ENCODE results near the gene LRRC7.

The LRRC7 gene

GRCh38 chr1:69673321-69673720 lies 105.6 kb downstream of the LRRC7 start:
- Mint-ChIP-seq H3K4me1 (no peaks in the 10 kb centered on the region), H3K4me3 (no peak overlapping the region), H3K27ac (ENCODE audit: low read depth) (no peak overlapping the region), H3K27me3 (no peaks in the 10 kb centered on the region), H3K9me3 (peaks cover 10% of the 10 kb centered on the region), H3K36me3 (ENCODE audit: insufficient read depth) (peaks cover 2% of the 10 kb centered on the region)
- ATAC-seq (replicated peaks; ENCODE audit: extremely low read depth, poor library complexity, severe bottlenecking) (no peak), DNase-seq (ENCODE audit: low spot score in 2 of 2) (no peak)

- ATAC-seq (replicated peaks; ENCODE audit: extremely low read depth, poor library complexity, severe bottlenecking), result no peak
- Mint-ChIP-seq H3K4me1 (no peaks in the 10 kb centered on the region), H3K4me3 (no peak overlapping the region), H3K9me3 (peaks cover 17% of the 10 kb centered on the region), H3K27me3 (no peaks in the 10 kb centered on the region), H3K36me3 (ENCODE audit: insufficient read depth) (no peaks in the 10 kb centered on the region), H3K27ac (ENCODE audit: low read depth) (no peak overlapping the region)
- DNase-seq (ENCODE audit: low spot score in 2 of 2), result no peak
Observed at GRCh38 chr1:69679965-69680364, 112.2 kb downstream of the LRRC7 start.

- Mint-ChIP-seq H3K27ac (ENCODE audit: low read depth) (no peak overlapping the region), H3K4me1 (no peaks in the 10 kb centered on the region), H3K36me3 (ENCODE audit: insufficient read depth) (no peaks in the 10 kb centered on the region), H3K27me3 (no peaks in the 10 kb centered on the region), H3K4me3 (no peak overlapping the region), H3K9me3 (peaks cover 18% of the 10 kb centered on the region)
- ATAC-seq (replicated peaks; ENCODE audit: extremely low read depth, poor library complexity, severe bottlenecking), result no peak
- DNase-seq (ENCODE audit: low spot score in 2 of 2), result no peak
Observed at GRCh38 chr1:69686367-69686984, 118.8 kb downstream of the LRRC7 start.

GRCh38 chr1:69688193-69688592 lies 120.5 kb downstream of the LRRC7 start:
- DNase-seq (ENCODE audit: low spot score in 2 of 2) (no peak), ATAC-seq (replicated peaks; ENCODE audit: extremely low read depth, poor library complexity, severe bottlenecking) (no peak)
- no peaks in the 10 kb centered on the region for H3K36me3 Mint-ChIP-seq (ENCODE audit: insufficient read depth)
- H3K9me3 Mint-ChIP-seq, result peaks cover 14% of the 10 kb centered on the region
- no peak overlapping the region for H3K27ac Mint-ChIP-seq (ENCODE audit: low read depth)
- no peaks in the 10 kb centered on the region for H3K27me3 Mint-ChIP-seq
- H3K4me3 Mint-ChIP-seq, result no peak overlapping the region
- H3K4me1 Mint-ChIP-seq, result no peaks in the 10 kb centered on the region

GRCh38 chr1:69691179-69691578 lies 123.5 kb downstream of the LRRC7 start:
- H3K9me3 Mint-ChIP-seq, result peaks cover 21% of the 10 kb centered on the region
- H3K27me3 Mint-ChIP-seq, result no peaks in the 10 kb centered on the region
- no peaks in the 10 kb centered on the region for H3K4me1 Mint-ChIP-seq
- ATAC-seq (replicated peaks; ENCODE audit: extremely low read depth, poor library complexity, severe bottlenecking), result no peak
- H3K36me3 Mint-ChIP-seq (ENCODE audit: insufficient read depth), result no peaks in the 10 kb centered on the region
- DNase-seq (ENCODE audit: low spot score in 2 of 2), result no peak
- no peak overlapping the region for H3K27ac Mint-ChIP-seq (ENCODE audit: low read depth)
- H3K4me3 Mint-ChIP-seq, result no peak overlapping the region

- Mint-ChIP-seq H3K4me1 (no peaks in the 10 kb centered on the region), H3K36me3 (ENCODE audit: insufficient read depth) (no peaks in the 10 kb centered on the region), H3K27me3 (no peaks in the 10 kb centered on the region), H3K4me3 (no peak overlapping the region), H3K27ac (ENCODE audit: low read depth) (no peak overlapping the region), H3K9me3 (peaks cover 31% of the 10 kb centered on the region)
- ATAC-seq (replicated peaks; ENCODE audit: extremely low read depth, poor library complexity, severe bottlenecking) (no peak), DNase-seq (ENCODE audit: low spot score in 2 of 2) (no peak)
Observed at GRCh38 chr1:69693921-69694675, 126.4 kb downstream of the LRRC7 start.

- Mint-ChIP-seq H3K4me3 (no peak overlapping the region), H3K36me3 (ENCODE audit: insufficient read depth) (no peaks in the 10 kb centered on the region), H3K4me1 (no peaks in the 10 kb centered on the region), H3K9me3 (peaks cover 25% of the 10 kb centered on the region), H3K27me3 (no peaks in the 10 kb centered on the region), H3K27ac (ENCODE audit: low read depth) (no peak overlapping the region)
- DNase-seq (ENCODE audit: low spot score in 2 of 2) (no peak), ATAC-seq (replicated peaks; ENCODE audit: extremely low read depth, poor library complexity, severe bottlenecking) (no peak)
Observed at GRCh38 chr1:69697340-69697739, 129.6 kb downstream of the LRRC7 start.

GRCh38 chr1:69700770-69701169 lies 133.0 kb downstream of the LRRC7 start:
- ATAC-seq (replicated peaks; ENCODE audit: extremely low read depth, poor library complexity, severe bottlenecking) (no peak), DNase-seq (ENCODE audit: low spot score in 2 of 2) (no peak)
- Mint-ChIP-seq H3K27me3 (no peaks in the 10 kb centered on the region), H3K4me1 (no peaks in the 10 kb centered on the region), H3K27ac (ENCODE audit: low read depth) (no peak overlapping the region), H3K9me3 (peaks cover 11% of the 10 kb centered on the region), H3K36me3 (ENCODE audit: insufficient read depth) (no peaks in the 10 kb centered on the region), H3K4me3 (no peak overlapping the region)

- no peak for DNase-seq (ENCODE audit: low spot score in 2 of 2)
- Mint-ChIP-seq H3K27ac (ENCODE audit: low read depth) (no peak overlapping the region), H3K27me3 (no peaks in the 10 kb centered on the region), H3K36me3 (ENCODE audit: insufficient read depth) (peaks cover 2% of the 10 kb centered on the region), H3K4me3 (no peak overlapping the region), H3K4me1 (no peaks in the 10 kb centered on the region), H3K9me3 (peaks cover 11% of the 10 kb centered on the region)
- no peak for ATAC-seq (replicated peaks; ENCODE audit: extremely low read depth, poor library complexity, severe bottlenecking)
Observed at GRCh38 chr1:69702085-69702484, 134.4 kb downstream of the LRRC7 start.

- peaks cover 2% of the 10 kb centered on the region for H3K36me3 Mint-ChIP-seq (ENCODE audit: insufficient read depth)
- no peaks in the 10 kb centered on the region for H3K27me3 Mint-ChIP-seq
- ATAC-seq (replicated peaks; ENCODE audit: extremely low read depth, poor library complexity, severe bottlenecking) (no peak), DNase-seq (ENCODE audit: low spot score in 2 of 2) (no peak)
- H3K27ac Mint-ChIP-seq (ENCODE audit: low read depth), result no peak overlapping the region
- H3K4me1 Mint-ChIP-seq, result no peaks in the 10 kb centered on the region
- no peak overlapping the region for H3K4me3 Mint-ChIP-seq
- H3K9me3 Mint-ChIP-seq, result peaks cover 6% of the 10 kb centered on the region
Observed at GRCh38 chr1:69706473-69706872, 138.8 kb downstream of the LRRC7 start.

- Mint-ChIP-seq H3K27ac (ENCODE audit: low read depth) (no peak overlapping the region), H3K9me3 (peaks cover 6% of the 10 kb centered on the region), H3K4me1 (no peaks in the 10 kb centered on the region), H3K36me3 (ENCODE audit: insufficient read depth) (peaks cover 2% of the 10 kb centered on the region), H3K27me3 (no peaks in the 10 kb centered on the region), H3K4me3 (no peak overlapping the region)
- no peak for ATAC-seq (replicated peaks; ENCODE audit: extremely low read depth, poor library complexity, severe bottlenecking)
- no peak for DNase-seq (ENCODE audit: low spot score in 2 of 2)
Observed at GRCh38 chr1:69707103-69707502, 139.4 kb downstream of the LRRC7 start.

- no peaks in the 10 kb centered on the region for H3K27me3 Mint-ChIP-seq
- peaks cover 2% of the 10 kb centered on the region for H3K36me3 Mint-ChIP-seq (ENCODE audit: insufficient read depth)
- no peaks in the 10 kb centered on the region for H3K4me1 Mint-ChIP-seq
- DNase-seq (ENCODE audit: low spot score in 2 of 2) (no peak), ATAC-seq (replicated peaks; ENCODE audit: extremely low read depth, poor library complexity, severe bottlenecking) (no peak)
- H3K4me3 Mint-ChIP-seq, result no peak overlapping the region
- H3K27ac Mint-ChIP-seq (ENCODE audit: low read depth), result no peak overlapping the region
- H3K9me3 Mint-ChIP-seq, result peaks cover 15% of the 10 kb centered on the region
Observed at GRCh38 chr1:69710484-69711189, 142.9 kb downstream of the LRRC7 start.
